ENCODE measurements around the gene NAP1L4. TPM values are rescaled to one million over a fixed set of nuclear protein-coding genes. Genes with fewer than 3 reads are reported as not detected.

Gene NAP1L4, protein sequence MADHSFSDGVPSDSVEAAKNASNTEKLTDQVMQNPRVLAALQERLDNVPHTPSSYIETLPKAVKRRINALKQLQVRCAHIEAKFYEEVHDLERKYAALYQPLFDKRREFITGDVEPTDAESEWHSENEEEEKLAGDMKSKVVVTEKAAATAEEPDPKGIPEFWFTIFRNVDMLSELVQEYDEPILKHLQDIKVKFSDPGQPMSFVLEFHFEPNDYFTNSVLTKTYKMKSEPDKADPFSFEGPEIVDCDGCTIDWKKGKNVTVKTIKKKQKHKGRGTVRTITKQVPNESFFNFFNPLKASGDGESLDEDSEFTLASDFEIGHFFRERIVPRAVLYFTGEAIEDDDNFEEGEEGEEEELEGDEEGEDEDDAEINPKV
- 137 and 172 TPM in 2 replicates for total RNA-seq (ENCODE audit: low replicate concordance)
- long read RNA-seq, transcript NAP1L4-201 (16 exons, 2,511 nt), result minor isoform, 60 of 449 reads
- long read RNA-seq, transcript NAP1L4-222 (15 exons, 2,479 nt), result major isoform, 234 of 449 reads
- long read RNA-seq, transcript NAP1L4-212 (16 exons, 1,941 nt), result minor isoform, 5 of 449 reads
- long read RNA-seq, partial matches to known transcripts, result 31 of 449 reads
- long read RNA-seq, other reads (novel, unspliced or antisense), result 118 of 449 reads

DNA sequence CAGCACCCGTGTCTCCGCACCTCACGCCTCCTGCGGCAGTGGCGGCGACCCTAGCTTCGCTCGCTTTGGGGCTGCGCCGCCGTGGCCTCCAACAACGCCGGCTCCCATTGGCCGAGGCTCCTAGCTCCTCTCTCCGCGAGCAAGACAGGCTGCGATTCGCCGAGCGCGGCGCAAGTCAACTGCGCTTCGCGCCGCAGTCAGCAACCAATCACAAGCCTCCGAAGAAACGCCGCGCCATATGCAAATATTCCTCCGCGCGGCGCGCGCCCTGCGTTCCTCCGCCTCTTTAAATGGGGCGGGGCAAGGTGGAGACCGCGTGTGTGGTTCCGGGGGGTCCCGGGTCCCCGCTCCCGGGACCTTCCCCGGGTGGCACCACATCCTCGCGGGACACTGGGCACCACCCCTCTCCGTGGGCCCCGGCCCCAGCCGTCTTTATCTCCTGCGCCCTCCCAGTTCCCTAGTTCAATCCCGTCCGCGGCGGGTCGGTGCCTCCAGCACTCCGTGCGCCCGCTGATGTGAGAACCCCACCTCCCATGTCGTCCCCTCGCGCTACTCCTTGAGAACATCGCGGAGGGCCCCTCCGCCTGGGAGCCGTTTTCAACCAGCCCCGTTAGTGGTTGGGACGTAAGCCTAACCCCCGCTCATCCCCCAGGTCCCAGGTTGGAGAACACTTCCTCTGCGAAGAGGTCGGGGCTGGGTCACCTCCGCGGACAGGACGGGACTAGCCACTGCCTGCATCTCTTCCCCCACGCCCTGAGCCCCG is at the start of gene NAP1L4:
TSS of gene NAP1L4 (minus strand) at position 96 of the 763 bp plus-strand sequence. CDS start 13,109 bp downstream, outside the sequence.
- Mint-ChIP-seq H3K9me3 (no peaks in the 10 kb centered on the region), H3K4me3 (peak within 1 kb of the TSS; percentile 99), H3K27ac (peak within 1 kb of the TSS; percentile 100), H3K4me1 (ENCODE audit: unreplicated experiment) (peaks cover 27% of the 10 kb centered on the region), H3K27me3 (no peaks in the 10 kb centered on the region), H3K36me3 (peaks cover 10% of the 10 kb centered on the region)
- DNase-seq (ENCODE audit: extremely low spot score, unreplicated experiment), result peak; percentile 96
- TF ChIP-seq, protein P1, sequence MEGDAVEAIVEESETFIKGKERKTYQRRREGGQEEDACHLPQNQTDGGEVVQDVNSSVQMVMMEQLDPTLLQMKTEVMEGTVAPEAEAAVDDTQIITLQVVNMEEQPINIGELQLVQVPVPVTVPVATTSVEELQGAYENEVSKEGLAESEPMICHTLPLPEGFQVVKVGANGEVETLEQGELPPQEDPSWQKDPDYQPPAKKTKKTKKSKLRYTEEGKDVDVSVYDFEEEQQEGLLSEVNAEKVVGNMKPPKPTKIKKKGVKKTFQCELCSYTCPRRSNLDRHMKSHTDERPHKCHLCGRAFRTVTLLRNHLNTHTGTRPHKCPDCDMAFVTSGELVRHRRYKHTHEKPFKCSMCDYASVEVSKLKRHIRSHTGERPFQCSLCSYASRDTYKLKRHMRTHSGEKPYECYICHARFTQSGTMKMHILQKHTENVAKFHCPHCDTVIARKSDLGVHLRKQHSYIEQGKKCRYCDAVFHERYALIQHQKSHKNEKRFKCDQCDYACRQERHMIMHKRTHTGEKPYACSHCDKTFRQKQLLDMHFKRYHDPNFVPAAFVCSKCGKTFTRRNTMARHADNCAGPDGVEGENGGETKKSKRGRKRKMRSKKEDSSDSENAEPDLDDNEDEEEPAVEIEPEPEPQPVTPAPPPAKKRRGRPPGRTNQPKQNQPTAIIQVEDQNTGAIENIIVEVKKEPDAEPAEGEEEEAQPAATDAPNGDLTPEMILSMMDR (conservative IDR thresholded peaks at IDR 0.05), result no peak

DNA sequence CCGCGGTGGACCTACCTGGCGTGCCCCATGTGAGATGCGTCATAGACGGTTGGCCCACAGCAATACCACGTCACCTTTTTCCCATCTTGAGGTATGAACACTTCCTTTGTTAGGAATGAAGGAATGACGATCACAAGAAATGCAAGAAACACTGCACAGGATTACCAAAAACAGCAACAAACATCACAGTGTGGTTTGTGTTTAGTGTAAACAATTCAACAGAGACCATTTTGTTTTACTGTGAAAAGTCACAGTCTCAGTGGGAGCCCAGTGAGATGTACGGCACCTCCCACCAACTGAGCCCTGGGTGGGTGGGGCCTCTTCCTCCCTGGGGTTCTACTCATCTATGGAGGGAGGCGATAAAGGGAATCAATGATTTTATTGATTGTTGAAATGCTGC is 48.8 kb upstream of the NAP1L4 start:
- Mint-ChIP-seq H3K4me3 (no peak overlapping the region), H3K27me3 (no peaks in the 10 kb centered on the region), H3K9me3 (no peaks in the 10 kb centered on the region), H3K4me1 (ENCODE audit: unreplicated experiment) (no peaks in the 10 kb centered on the region), H3K27ac (no peak overlapping the region), H3K36me3 (peaks cover 11% of the 10 kb centered on the region)
- no peak for DNase-seq (ENCODE audit: extremely low spot score, unreplicated experiment)
- TF ChIP-seq, protein P1 (conservative IDR thresholded peaks at IDR 0.05), result no peak

DNA sequence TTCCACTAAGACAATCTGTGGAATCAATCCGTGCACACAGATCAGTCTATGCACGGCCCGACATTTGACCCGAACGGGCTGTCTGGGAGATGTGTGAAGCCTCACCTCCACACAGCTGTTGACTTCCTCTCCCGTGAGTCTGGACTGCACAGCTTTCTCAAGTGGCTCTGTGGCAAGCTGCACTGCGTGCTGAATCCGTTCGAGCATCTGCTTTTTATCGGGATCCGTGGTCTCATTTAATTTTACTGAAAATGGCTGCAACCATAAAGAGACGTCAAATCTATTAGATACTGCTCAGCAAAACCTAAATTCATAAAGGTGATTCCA is 45.8 kb upstream of the NAP1L4 start:
- no peaks in the 10 kb centered on the region for H3K9me3 Mint-ChIP-seq
- H3K4me3 Mint-ChIP-seq, result no peak overlapping the region
- H3K27ac Mint-ChIP-seq, result no peak overlapping the region
- peaks cover 11% of the 10 kb centered on the region for H3K36me3 Mint-ChIP-seq
- H3K4me1 Mint-ChIP-seq (ENCODE audit: unreplicated experiment), result no peaks in the 10 kb centered on the region
- DNase-seq (ENCODE audit: extremely low spot score, unreplicated experiment), result no peak
- TF ChIP-seq, protein P1 (conservative IDR thresholded peaks at IDR 0.05), result no peak
- H3K27me3 Mint-ChIP-seq, result no peaks in the 10 kb centered on the region

DNA sequence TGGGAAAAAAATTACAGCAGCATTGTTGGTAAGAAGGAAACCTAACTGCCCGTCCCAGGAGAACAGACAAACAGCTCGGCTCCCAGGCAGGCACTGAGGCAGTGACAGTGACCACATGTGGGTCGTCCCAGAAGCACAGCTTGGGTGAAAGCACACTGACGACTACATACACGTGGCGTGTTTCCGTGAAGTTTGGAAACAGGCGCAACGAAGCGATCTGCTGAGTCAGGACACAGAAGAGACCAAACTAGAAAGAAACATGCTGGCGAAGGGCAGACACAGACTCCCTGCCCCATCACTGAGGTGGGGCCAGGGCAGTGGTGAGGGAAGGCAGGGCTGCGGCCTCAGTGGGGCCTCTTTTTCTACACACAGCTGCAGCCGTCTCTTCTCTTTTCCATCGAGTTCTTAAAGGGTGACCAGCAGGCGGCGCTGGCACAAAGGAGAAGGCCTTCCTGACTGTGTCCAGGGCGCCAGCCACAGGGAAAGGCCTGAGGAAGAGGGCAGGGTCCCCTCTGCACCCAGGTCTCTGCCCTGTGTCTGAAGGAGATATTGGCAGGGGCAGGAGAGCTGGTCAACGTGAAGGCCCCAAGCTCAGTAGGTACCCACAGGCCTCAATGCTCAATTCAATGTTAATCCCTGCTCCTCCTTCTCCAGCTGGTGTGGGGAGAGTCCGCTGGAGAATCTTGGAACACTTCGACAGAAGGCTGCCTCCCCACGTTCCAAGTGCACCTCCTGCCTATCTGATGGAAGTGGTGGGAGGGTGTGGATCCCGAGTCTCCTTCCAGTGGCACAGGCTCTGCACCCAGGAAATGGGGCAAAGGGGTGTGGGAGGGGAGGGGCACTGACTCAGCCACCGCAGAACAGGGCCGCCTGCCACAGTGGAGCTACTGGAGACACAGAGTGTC is 45.2 kb upstream of the NAP1L4 start:
- H3K36me3 Mint-ChIP-seq, result peaks cover 16% of the 10 kb centered on the region
- TF ChIP-seq, protein P1 (conservative IDR thresholded peaks at IDR 0.05), result peak; percentile 86
- DNase-seq (ENCODE audit: extremely low spot score, unreplicated experiment), result peak; percentile 80
- no peaks in the 10 kb centered on the region for H3K9me3 Mint-ChIP-seq
- no peaks in the 10 kb centered on the region for H3K4me1 Mint-ChIP-seq (ENCODE audit: unreplicated experiment)
- no peak overlapping the region for H3K4me3 Mint-ChIP-seq
- peak overlapping the region; percentile 28 for H3K27ac Mint-ChIP-seq
- no peaks in the 10 kb centered on the region for H3K27me3 Mint-ChIP-seq

DNA sequence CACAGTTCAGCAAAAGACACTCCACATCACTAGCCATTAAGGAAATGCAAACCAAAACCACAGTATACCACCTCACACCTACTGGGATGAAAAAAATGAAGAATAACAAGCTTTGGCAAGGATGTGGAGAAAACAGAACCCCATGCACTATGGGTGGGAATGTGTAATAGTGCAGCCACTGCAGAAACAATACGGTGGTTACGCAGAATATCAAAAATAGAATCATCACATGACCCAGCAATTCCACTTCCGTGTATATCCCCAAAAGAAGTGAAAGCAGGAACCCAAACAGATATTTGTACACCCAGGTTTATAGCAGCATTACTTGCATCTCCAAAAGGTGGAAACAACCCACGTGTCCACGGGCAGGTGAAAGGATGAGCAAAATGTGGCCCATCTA is 44.3 kb upstream of the NAP1L4 start:
- no peak overlapping the region for H3K27ac Mint-ChIP-seq
- DNase-seq (ENCODE audit: extremely low spot score, unreplicated experiment), result no peak
- TF ChIP-seq, protein P1 (conservative IDR thresholded peaks at IDR 0.05), result no peak
- H3K9me3 Mint-ChIP-seq, result no peaks in the 10 kb centered on the region
- H3K27me3 Mint-ChIP-seq, result no peaks in the 10 kb centered on the region
- H3K4me1 Mint-ChIP-seq (ENCODE audit: unreplicated experiment), result no peaks in the 10 kb centered on the region
- H3K4me3 Mint-ChIP-seq, result no peak overlapping the region
- H3K36me3 Mint-ChIP-seq, result peaks cover 16% of the 10 kb centered on the region

Data from type B pancreatic cell (in vitro differentiated cells).